ENCODE data around the gene CARHSP1.
"Not testable (repeated sequence)": the region's sequence is repeated elsewhere in the genome, so short reads cannot be mapped to it uniquely, and the experiment has no call there.

CARHSP1 gene

GRCh38 chr16:8853150-8853549 is 15.7 kb downstream of the CARHSP1 start:
- no peak for DNase-seq

DNA sequence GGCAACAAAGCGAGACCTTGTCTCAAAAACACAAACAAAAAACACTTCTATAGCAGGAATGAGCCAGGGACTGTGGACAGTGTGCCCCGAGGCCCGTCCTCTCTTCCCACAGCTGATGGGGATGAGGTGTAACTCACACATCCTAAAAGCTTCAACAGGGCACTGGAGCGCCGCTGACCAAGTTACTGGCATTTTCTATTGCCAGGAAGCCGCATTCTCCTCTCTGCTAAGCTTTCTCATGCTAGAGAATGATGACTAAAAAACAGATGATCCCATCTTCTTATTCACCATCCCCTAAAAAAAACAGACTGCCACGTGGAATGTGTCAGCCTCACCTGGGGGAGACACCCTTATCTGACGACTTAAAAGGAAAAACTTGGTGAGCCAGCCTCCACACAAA is 16.3 kb downstream of the CARHSP1 start:
- DNase-seq, result no peak

- no peak for DNase-seq
Observed at GRCh38 chr16:8851761-8852403, 16.9 kb downstream of the CARHSP1 start.

DNA sequence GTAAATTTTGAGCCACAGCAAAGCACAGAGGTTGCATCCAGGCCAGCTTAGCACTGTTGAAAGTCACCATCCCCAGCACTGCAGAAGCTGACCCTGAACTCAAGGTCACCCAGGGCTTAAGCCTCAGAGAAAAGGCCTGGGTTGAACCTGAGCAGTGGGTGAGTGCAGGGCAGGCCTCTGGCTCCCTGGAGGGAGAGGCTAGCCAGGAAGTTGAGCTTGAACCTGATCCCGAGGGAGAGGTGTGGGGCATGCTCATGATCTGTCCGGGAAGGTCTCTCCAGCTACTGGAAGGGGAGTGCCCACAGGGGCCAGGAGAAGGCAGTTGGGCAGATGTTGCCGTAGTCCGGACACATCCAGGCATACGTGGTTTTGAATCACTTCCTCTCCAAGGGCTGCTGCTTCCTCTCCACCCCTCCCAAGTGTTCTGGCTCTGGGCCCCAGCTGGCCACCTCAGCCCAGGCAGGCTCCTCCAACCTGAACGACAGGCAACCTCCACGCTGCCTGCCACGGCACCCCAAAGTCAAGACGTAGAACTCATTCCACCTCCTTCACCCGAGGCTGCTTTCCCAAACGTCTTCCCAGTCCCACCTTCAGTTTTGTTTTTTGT is 18.4 kb downstream of the CARHSP1 start:
- DNase-seq, result no peak

DNA sequence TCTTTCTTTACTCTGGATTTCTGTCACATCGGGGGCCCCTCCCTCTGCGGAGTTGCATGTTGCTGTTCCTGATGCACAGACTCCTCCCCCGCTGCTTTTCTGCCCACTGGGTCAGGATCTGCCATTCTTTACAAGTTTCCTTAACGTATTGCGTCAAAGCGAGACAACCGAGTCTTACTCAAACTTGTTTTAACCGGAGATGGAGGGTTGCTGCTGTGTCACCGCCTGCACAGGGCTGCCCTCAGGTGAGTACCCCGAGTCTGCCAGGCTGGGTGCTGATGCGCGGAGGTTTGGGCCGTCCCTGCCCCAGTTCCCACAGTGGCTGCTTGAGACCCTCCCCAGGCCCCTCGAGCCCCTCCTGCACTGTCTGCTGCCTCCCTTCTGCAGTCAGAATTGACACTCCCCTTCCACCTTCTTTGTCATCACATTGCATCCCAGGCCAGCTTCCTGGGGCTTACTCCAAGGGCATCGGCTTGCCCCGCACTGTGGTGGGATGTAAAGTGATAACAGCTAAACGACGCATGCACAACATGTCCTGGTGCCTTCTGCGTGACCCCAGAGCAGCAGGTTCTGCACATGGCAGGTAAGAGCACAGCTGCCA is 19.3 kb downstream of the CARHSP1 start:
- no peak for DNase-seq

DNA sequence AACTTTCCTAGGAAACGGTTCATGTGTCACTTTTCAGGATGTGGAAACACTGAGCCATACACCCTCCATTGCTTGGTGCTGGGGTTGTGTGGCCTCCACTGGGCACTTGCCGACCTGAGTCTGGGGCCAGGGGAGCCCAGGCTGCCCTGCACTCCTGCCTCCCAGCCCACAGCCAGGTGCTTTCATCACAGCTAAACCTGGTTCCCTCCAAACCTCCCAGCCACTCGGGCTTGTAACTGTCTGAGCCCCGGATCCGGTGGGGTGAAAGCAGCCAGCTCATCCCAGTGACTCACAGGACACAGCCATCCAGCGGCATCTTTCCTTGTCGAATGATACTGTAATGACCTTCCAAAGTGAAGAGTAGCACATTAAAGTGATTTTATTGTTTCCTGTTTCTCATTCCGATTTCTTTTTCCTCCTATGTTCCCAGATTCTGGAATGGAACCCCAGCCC is 19.8 kb downstream of the CARHSP1 start:
- no peak for DNase-seq

DNA sequence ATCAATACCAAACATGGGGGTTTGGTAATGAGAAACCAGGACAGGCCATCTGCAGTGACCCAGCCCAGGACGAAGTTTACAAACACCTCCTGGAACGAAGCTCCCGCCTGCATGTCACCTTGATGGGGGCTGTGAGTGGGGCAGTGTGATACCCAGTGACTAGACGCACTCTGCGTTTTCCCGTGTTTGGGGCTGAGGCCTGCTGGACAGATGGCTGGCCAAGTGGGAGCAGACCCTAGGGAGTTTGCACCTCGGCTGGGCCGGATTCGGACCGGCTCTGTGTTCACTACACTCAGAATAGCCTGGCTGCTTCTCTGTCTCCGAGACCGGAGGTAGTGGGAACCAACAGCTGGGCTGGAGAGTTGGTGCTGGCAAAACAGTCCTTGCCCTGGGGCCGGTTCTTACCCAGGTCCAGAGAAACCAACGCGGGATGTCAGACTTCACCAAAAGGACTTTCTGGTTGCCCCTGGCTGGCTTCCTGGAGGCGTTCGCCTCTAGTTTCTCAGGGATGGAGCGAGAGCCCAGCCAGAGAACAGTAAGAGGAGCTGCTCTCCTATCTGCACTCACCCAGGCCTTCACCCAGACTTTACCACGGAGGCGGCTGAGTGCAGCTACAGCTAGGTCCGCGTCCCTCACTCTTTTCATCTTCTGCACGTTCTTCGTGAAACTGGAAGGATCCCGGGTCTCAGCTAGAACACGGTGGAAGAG is 20.4 kb downstream of the CARHSP1 start:
- no peak for DNase-seq

- no peak for DNase-seq
Observed at GRCh38 chr16:8847623-8848022, 21.2 kb downstream of the CARHSP1 start.

DNA sequence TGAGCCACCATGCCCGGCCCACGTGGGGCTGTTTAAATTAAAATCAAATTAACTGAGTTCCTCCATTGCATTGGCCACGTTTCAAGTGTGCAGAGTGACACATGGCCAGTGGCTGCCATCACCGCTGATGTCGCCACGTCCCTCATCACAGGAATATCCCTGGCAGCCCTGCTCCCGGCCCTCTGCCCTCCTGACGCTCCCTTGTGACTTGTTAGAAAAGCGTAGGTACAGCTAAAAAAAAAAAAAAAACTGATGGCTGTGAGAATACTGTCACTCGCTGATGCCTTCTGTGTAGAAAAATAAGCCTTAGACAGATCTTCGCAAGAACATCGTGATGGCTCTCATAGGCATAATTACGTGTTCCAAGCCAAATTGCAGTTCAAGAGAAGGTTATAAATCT is 21.7 kb downstream of the CARHSP1 start:
- DNase-seq, result no peak

DNA sequence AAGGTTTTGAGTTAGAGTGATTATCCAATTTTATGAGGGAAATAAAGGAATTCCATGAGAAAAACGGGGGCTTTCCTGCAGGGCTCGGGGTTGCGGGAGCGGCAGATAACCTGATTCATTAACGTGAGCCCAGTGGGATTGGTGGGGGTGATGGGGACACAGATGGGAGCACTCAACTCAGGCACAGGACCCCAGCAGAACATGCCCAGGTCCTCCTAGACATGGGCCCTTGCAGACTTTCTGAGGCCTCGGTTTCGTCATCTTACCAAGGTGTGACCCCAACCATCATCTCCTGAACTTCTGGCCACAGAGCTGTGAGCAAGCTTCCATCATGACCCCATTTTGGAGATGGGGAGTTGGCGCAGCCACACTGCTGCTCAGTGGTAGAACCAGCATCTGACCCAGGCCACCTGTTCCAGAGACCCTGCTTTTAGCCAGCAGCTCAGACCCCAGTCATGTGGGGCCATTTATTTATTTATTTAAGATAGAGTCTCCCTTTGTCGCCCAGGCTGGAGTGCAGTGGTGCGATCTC is 22.3 kb downstream of the CARHSP1 start:
- DNase-seq, result no peak

DNA sequence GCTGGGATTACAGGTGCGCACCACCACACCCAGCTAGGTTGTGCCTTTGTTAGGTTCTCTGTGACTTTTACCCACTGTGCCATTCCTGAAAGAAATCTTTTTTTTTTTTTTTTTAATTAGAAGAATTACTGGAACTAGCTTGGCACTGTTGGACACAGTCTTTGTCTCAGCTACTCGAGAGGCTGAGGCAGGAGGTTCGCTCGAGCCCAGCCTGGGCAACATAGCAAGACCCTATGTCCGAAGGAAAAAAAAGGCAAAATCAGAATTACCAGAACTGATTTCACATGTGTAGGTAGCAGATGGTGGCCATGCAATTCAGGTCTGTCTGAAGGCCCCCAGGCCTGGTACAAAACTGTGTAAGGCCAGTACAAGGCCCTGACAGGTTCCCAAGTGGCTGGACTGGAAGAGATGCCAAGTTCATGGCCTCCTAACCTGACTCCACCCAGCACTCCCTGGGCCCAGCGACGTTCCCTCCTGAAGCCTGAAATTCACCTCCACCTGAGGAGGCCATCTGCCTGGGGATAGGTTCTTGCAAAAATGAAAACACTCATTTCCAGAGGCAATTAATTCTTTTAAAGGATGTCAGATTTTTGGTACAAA is 23.0 kb downstream of the CARHSP1 start:
- DNase-seq, result no peak

- DNase-seq, result not testable (repeated sequence)
Observed at GRCh38 chr16:8843296-8843695, 25.5 kb downstream of the CARHSP1 start.

GRCh38 chr16:8842016-8842415 is 26.8 kb downstream of the CARHSP1 start:
- not testable (repeated sequence) for DNase-seq

GRCh38 chr16:8837594-8837993 is 31.2 kb downstream of the CARHSP1 start:
- DNase-seq, result not testable (repeated sequence)

- not testable (repeated sequence) for DNase-seq
Observed at GRCh38 chr16:8836797-8837196, 32.0 kb downstream of the CARHSP1 start.

DNA sequence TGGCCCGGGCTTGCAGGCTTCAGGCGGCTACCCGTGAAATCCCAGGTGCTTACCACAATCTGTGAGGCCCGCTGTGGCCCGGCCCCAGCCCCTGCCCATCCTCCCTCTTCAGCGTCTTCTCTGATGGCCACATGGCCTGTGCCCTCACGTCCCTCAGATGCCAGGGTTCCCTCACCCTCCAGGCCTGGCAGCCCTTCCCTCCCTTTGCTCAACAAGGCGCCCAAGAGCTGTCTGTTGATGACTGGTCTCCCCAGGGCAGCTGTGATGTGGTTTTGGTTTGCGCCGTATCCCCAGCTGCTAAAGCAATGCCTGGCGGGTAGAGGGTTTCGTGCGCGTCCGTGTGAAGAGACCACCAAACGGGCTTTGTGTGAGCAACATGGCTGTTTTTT is 36.1 kb downstream of the CARHSP1 start:
- no peak for DNase-seq

DNA sequence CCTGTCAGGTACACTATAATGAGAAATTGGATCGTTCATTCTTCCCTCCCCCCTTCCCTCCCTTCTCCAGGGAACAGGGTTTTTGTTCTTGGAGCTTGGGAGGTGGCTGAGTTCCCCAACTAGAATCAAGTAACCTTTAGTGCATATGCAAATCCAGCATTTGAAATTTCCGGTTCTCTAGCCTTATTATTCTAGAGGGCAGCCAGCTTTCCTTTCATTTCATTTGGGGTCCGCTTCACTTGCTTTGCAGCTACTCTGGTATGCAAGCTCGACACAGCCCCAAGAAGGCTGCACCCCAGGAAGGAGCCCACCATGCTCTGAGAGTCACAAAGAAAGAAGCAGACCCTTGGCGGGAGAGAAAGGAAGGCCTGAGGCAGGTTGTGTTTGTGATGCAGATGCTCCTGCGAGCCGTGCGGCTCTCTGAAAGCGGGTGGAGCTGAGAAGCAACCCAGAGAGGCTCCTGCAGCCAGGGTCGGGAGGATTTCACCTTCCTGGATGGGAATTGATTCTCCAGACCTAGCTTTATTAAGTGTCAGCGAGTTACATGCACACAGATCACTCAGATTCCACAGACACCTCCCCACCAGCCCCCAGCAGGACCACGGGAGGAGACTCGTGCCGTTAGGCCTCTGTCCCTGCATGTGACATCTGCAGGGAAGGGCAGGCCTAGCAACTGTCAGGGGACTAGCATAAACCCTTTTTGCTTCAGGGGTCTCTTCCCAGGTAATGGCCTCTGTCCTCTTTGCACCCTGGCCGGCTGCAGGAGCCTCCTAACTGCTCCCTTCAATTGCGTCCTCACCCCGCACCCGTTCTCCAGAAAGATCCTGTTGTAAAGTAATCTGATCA is 36.7 kb downstream of the CARHSP1 start:
- DNase-seq, result no peak

DNA sequence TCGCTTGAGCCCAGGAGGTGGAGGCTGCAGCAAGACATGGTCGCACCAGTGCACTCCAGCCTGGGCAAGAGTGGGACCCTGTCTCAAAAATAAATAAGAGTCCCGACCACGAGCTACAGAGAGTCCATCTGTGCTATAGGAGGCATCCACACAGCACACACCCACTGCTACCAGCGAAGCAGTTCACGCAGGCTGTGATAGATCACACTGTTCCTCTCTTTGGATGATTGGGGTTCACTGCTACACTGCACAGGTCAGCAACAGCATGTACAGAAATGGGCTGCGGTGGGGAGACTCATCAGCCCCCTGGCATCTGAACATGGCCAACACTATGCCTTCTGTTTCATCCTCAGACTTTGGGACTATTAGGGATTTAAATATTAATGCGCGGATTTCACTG is 37.4 kb downstream of the CARHSP1 start:
- no peak for DNase-seq

DNA sequence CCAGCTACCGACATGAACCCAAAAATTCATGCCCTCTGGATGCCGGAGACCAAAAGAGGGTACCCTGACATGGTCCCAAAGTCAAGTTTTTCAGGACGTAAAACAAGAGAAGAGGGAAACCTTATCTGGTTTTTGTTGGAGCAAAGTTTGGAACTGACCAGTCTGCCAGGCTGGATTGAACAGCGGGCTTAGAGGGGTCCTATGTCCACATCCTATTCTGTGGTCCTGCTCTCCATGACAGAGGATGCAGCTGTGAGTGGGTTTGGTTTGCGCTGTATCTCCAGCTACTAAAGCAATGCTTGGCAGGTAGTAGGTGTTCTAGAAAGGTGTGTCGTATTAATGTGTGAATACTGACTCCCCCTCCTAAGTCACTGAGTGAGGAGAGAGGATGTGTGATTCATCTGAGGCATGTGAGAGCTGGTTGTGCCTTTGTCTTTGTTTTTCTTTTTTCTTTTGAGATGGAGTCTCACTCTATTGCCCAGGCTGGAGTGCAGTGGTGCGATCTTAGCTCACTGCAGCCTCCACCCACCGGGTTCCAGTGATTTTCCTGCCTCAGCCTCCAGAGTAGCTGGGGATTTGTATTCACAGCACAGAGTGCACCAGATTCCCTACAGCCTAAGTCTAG is 40.2 kb downstream of the CARHSP1 start:
- no peak for DNase-seq

- no peak for DNase-seq
Observed at GRCh38 chr16:8826278-8826879, 42.4 kb downstream of the CARHSP1 start.

- DNase-seq, result no peak
Observed at GRCh38 chr16:8822403-8822802, 46.4 kb downstream of the CARHSP1 start.
